ENCODE measurements around the gene KCP.

KCP gene

GRCh38 chr7:128829391-128830166, 80.9 kb downstream of the KCP start:
- Histone ChIP-seq H3K27me3 (ENCODE audit: insufficient read depth, low read length) (no peaks in the 10 kb centered on the region), H2AFZ (ENCODE audit: low read depth, low read length) (no peak overlapping the region), H3K9me3 (ENCODE audit: low read length) (no peaks in the 10 kb centered on the region), H3K4me3 (ENCODE audit: low read length) (no peak overlapping the region), H3K4me1 (ENCODE audit: insufficient read depth, low read length) (peaks cover 46% of the 10 kb centered on the region), H3K36me3 (ENCODE audit: insufficient read depth, low read length) (no peaks in the 10 kb centered on the region)

- Histone ChIP-seq H3K27me3 (ENCODE audit: insufficient read depth, low read length) (no peaks in the 10 kb centered on the region), H3K9me3 (ENCODE audit: low read length) (no peaks in the 10 kb centered on the region), H3K4me1 (ENCODE audit: insufficient read depth, low read length) (peaks cover 33% of the 10 kb centered on the region), H2AFZ (ENCODE audit: low read depth, low read length) (no peak overlapping the region), H3K4me3 (ENCODE audit: low read length) (no peak overlapping the region), H3K36me3 (ENCODE audit: insufficient read depth, low read length) (no peaks in the 10 kb centered on the region)
Measured at GRCh38 chr7:128827971-128828711, 82.4 kb downstream of the KCP start.

- no peak overlapping the region for H3K4me3 ChIP-seq (ENCODE audit: low read length)
- peaks cover 26% of the 10 kb centered on the region for H3K4me1 ChIP-seq (ENCODE audit: insufficient read depth, low read length)
- H3K27me3 ChIP-seq (ENCODE audit: insufficient read depth, low read length), result no peaks in the 10 kb centered on the region
- H3K36me3 ChIP-seq (ENCODE audit: insufficient read depth, low read length), result no peaks in the 10 kb centered on the region
- no peaks in the 10 kb centered on the region for H3K9me3 ChIP-seq (ENCODE audit: low read length)
- H2AFZ ChIP-seq (ENCODE audit: low read depth, low read length), result no peak overlapping the region
Measured at GRCh38 chr7:128827248-128827958, 83.1 kb downstream of the KCP start.

GRCh38 chr7:128826916-128827247, 83.6 kb downstream of the KCP start:
- Histone ChIP-seq H2AFZ (ENCODE audit: low read depth, low read length) (no peak overlapping the region), H3K4me3 (ENCODE audit: low read length) (no peak overlapping the region), H3K36me3 (ENCODE audit: insufficient read depth, low read length) (no peaks in the 10 kb centered on the region), H3K4me1 (ENCODE audit: insufficient read depth, low read length) (peaks cover 22% of the 10 kb centered on the region), H3K27me3 (ENCODE audit: insufficient read depth, low read length) (no peaks in the 10 kb centered on the region), H3K9me3 (ENCODE audit: low read length) (no peaks in the 10 kb centered on the region)

All from neuron (in vitro differentiated cells).